Endometrial microvascular endothelial cells (primary cell): ENCODE measurements around the gene BNC2. TPM values are rescaled to one million over a fixed set of nuclear protein-coding genes. Genes with fewer than 3 reads are reported as not detected.

Experiments
- in situ Hi-C: cut with HindIII; loops from 2 replicates; pipeline ENCODE4 v1.10.0; 2017; ENCODE audit warnings: low sequenced_read_pairs, low pct_unique_long_range_greater_than_20kb; ENCODE audit errors: inconsistent ontology term
- total RNA-seq: library from RNA; depleted of rRNA; stranded (reverse); fragments of >200 nt; gene quantifications from one replicate; pipeline ENCODE4 v1.2.3, GENCODE V29; 2015; ENCODE audit errors: inconsistent ontology term

The BNC2 gene
- total RNA-seq, 1 donor from 2014 or later, result 18.7 TPM

GRCh38 chr9:16427873-16428427 lies 442.5 kb downstream of the BNC2 start:
- in situ Hi-C loops, result no loop called here

DNA sequence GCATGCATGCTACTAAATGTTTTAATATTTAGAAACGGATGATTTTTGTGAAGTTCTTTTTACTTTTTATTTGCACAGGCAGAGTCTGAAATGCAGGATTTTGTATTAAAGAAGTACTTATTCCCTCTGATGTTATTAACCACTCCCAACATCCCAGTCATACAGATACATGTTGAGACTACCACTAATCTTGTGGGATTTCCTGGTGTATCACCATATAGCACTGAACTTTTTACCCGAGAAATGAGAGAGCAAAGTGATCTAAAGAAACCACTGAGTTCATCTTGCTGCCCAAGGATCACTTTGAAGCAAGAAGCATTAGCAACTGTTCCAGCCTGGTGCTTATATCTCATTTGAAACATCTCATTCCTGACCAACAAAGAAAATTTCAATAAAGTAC lies 443.8 kb downstream of the BNC2 start:
- in situ Hi-C loops, result no loop called here

- in situ Hi-C loops, result no loop called here
These were observed 444.8 kb downstream of the BNC2 start for GRCh38 chr9:16425562-16426231.

DNA sequence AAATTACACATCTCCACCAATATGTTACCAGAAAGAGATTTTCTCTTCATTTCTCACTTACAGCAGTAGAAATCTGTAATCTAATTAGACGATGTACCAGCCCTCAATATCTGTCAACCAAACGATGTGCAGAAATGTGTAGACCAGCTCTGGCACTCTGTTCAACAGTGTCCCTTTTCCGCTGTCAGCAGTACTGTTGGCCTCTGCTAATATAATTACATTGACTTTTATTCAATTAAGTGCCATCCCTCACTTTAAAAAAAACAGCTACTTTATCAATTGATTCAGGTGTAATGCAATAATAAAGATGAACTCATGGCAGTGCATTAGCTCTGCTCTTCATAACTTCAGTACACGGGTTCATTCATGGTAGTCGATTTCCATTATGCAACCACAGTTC lies 448.4 kb downstream of the BNC2 start:
- in situ Hi-C loops, result no loop called here

DNA sequence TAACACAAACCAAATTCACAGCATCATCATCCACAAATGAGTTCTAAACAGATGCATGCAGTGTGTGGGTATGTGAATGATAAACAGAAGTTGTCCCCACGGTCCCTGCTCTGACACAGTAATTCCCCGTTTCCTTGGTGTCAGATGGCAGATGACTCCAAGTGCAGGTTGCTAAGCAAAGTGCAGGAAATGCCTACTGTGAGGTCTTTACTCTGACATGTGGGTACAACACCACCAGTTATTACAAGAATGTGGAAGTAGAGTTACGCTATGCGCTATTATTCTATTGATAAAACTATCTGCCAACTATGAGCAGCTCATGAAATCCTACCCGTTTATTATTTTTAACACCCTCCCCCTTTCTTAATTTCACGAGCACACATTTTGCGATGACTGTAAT lies 448.9 kb downstream of the BNC2 start:
- in situ Hi-C loops, result no loop called here

DNA sequence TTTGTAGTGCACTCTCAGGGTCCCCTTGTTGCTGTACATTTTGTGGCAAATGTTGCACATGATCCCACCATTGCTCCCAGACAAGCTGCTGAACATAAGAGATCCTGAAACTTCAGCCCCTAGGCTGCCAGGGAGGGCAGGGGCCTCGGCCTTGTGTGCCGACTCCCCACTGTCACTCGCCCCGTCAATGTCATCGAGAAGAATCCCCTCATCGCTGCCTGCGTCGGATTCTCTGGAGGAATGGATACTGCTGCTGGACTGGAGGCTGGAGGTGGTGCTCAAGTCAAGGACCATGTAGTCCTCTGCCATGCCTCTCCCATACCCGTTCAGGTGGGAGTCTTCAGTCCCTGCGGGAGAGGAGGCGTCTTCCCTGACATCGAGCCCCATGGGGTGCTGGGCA lies 451.3 kb downstream of the BNC2 start:
- in situ Hi-C loops, result no loop called here

- in situ Hi-C loops, result no loop called here
These were observed 451.7 kb downstream of the BNC2 start for GRCh38 chr9:16418721-16419120.

GRCh38 chr9:16417749-16418148 lies 452.7 kb downstream of the BNC2 start:
- in situ Hi-C loops, result no loop called here

GRCh38 chr9:16417161-16417560 lies 453.3 kb downstream of the BNC2 start:
- in situ Hi-C loops, result no loop called here

GRCh38 chr9:16414451-16414850 lies 456.0 kb downstream of the BNC2 start:
- in situ Hi-C loops, result no loop called here

GRCh38 chr9:16413509-16414016 lies 456.9 kb downstream of the BNC2 start:
- in situ Hi-C loops, result no loop called here

GRCh38 chr9:16412740-16413139 lies 457.7 kb downstream of the BNC2 start:
- in situ Hi-C loops, result no loop called here

DNA sequence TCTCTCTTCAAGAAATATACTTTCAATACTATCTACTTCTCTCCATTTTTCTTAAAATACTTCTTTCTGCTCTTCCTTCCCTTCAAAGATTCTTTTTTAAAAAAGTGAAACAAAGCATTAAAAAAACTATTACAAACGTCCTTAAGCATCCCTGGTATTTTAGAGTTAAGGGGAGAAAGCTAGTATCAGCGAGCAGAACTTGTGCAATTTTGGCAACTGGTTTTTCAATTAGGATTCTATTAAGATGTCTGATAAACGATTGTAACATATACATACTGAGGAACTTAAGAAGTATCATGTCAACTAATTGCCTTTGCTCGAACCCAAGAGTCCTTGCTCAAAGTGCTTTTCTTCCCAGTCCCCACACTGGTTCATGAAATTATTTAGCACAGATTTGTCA lies 459.2 kb downstream of the BNC2 start:
- in situ Hi-C loops, result no loop called here

- in situ Hi-C loops, result no loop called here
These were observed 459.7 kb downstream of the BNC2 start for GRCh38 chr9:16410601-16411280.

DNA sequence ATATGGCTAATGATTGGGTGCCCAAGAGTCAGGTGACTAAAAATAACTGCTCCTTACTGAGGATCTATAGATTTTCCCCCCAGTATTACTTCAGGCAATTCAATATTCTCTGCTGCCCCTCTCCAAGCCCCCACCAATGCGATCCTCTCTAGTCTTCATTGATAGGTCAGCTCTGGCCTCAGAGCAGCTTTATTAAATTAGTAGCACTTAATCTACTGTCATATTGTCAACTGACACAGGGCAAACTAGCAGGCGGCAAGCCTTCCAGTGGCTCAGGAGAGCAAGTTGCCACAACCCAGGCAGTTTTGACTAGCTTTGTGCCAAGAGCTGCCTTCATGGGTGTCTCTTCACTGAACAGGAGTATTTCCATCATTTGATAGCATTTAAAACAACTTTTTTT lies 462.9 kb downstream of the BNC2 start:
- in situ Hi-C loops, result no loop called here

DNA sequence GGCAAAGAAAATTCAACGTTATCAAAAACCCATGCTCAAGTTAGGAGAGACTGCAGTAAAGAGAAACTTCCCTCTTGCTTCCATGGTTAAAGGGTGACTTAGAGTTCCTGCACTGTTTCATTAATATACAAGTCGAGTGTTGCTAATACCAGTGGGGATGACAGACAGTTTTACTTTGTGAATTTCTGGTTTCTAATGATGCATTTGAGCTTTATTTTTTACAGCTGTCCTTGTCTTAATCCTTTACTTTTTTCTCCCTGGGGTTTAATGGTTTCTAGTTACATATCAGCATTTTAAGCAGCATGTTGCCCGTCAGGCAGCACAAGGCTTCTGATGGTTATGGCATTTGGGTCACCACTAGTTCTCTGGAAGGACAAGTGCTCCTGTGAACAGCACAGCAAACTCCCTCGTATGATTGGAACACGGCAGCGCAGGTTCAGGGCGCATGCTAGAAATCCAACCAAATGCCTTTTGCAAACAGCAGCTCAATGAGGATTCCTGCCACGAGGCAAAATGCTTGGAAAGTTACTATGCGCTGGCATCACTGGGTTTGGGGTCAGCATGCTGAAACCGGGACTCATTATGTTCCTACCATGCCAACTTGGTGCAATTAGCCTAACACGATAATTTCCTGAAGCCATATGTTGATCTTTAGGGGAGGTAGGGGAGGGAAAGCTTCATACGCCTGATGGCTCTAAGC lies 463.8 kb downstream of the BNC2 start:
- in situ Hi-C loops, result no loop called here

DNA sequence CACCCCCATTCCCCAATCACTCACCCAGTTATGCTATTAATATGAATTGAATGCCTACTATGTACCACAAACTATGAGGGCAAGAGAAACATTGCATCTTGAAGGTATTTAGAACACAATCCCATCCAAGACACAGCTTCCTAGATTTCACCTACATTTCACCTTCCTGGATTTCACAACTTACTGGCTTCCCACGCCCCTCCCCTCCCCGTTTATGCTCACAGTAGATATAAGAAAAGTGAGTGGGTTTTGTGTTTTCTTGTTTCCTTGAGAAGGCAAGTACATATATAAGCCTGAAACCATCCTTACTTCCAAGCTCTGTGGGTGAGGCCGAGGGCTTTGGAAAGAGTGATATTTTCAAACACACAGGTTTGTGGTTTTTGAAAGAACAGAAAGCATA lies 465.0 kb downstream of the BNC2 start:
- in situ Hi-C loops, result no loop called here

- in situ Hi-C loops, result no loop called here
These were observed 468.8 kb downstream of the BNC2 start for GRCh38 chr9:16401701-16402100.

GRCh38 chr9:16398691-16399090 lies 471.8 kb downstream of the BNC2 start:
- in situ Hi-C loops, result no loop called here

GRCh38 chr9:16396389-16396788 lies 474.1 kb downstream of the BNC2 start:
- in situ Hi-C loops, result no loop called here
